AG09319 (cell line): ENCODE data around the gene COBL.

Experiments used
- DNase-seq: peaks from one replicate; pipeline ENCODE4 v3.0.0-alpha.2; 2010; ENCODE audit warnings: low read depth; ENCODE audit errors: extremely low read depth
- TF ChIP-seq, protein P1 (sequence below): IDR thresholded peaks from 2 replicates; pipeline ENCODE4 v1.5.1; 2011; ENCODE audit warnings: low read depth, mild to moderate bottlenecking, inconsistent platforms, low read length, moderate library complexity

The COBL gene

GRCh38 chr7:50988988-50989387 is 327.6 kb downstream of the COBL start:
- no peak for DNase-seq
- TF ChIP-seq, protein P1, sequence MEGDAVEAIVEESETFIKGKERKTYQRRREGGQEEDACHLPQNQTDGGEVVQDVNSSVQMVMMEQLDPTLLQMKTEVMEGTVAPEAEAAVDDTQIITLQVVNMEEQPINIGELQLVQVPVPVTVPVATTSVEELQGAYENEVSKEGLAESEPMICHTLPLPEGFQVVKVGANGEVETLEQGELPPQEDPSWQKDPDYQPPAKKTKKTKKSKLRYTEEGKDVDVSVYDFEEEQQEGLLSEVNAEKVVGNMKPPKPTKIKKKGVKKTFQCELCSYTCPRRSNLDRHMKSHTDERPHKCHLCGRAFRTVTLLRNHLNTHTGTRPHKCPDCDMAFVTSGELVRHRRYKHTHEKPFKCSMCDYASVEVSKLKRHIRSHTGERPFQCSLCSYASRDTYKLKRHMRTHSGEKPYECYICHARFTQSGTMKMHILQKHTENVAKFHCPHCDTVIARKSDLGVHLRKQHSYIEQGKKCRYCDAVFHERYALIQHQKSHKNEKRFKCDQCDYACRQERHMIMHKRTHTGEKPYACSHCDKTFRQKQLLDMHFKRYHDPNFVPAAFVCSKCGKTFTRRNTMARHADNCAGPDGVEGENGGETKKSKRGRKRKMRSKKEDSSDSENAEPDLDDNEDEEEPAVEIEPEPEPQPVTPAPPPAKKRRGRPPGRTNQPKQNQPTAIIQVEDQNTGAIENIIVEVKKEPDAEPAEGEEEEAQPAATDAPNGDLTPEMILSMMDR = no peak

- TF ChIP-seq, protein P1 = no peak
Observed at GRCh38 chr7:50988465-50988864, 328.1 kb downstream of the COBL start.

DNA sequence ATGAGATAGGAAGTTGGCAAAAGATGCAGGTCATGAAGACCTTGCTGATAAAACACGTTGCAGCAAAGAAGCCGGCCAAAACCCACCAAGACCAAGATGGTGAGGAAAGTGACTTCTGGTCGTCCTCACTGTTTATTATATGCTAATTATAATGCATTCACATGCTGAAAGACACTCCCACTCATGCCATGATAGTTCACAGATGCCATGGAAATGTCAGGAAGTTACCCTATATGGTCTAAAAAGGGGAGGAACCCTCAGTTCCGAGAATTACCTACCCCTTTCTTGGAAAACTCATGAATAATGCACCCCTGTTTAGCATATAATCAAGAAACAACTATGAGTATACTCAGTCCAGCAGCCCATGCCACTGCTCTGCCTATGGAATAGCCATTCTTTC is 331.5 kb downstream of the COBL start:
- no peak for DNase-seq
- TF ChIP-seq, protein P1 = no peak

More at GRCh38 chr7:50988465-50988864, 328.1 kb downstream of the COBL start:
- DNase-seq = no peak

DNA sequence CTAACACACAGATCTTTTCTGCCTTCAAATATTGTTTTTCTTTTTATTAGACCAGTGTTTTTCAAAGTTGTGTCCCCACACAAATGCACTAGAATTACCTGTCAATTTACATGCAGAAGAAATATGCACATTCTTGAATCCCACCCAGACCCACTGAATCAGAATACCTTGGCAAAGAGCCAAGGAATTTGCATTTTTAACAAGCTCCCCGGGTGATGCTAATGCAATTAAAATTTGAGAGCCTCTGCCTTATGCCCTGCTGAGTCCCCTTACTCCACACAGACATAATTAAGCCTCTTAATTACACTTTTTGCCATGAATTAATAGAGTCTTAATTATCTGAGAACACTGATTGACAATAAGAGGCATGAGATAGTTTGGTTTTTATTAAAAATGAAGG is 332.8 kb downstream of the COBL start:
- TF ChIP-seq, protein P1 = no peak
- no peak for DNase-seq

GRCh38 chr7:50982626-50983025 is 334.0 kb downstream of the COBL start:
- DNase-seq = no peak
- TF ChIP-seq, protein P1 = no peak

- no peak for DNase-seq
- TF ChIP-seq, protein P1 = no peak
Observed at GRCh38 chr7:50981743-50982142, 334.9 kb downstream of the COBL start.

DNA sequence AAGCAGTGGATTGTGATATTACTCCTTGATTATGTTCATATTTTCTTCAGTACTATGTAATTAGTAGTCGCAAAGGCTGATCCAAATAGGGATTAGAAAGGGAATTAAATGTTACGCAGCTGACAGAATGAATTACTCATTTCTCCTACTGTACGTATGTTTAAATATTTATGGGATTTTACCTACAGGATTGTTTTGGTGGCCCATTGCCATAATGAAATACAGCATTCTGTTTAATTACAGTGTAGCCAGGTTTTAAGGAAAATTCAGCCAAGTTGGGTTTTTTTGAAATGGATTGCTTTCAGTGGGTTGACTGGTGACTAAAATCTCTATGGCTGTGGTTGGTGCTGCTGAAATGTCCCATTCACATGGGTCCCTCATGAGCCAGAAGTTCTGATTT is 336.2 kb downstream of the COBL start:
- TF ChIP-seq, protein P1 = no peak
- DNase-seq = no peak
